Upper lobe of left lung (tissue), 4 donors: ENCODE data around the gene COG5.

Experiments used
- EP300 ChIP-seq, 4 donors: sonication (generic); formaldehyde crosslinking; IDR thresholded peaks; one replicate each; pipeline ENCODE4 v1.5.1; 2017; ENCODE audit warnings: antibody characterized with exemption in 4 of 4, control low read depth in 2 of 4
- POLR2A ChIP-seq, 4 donors: fragments of 450-650 bp; IDR thresholded peaks; one replicate each; pipeline ENCODE4 v1.5.1; 2016 to 2017; ENCODE audit warnings: antibody characterized with exemption in 4 of 4, mild to moderate bottlenecking in 2 of 4
- POLR2AphosphoS5 ChIP-seq, 2 donors: sonication (generic); formaldehyde crosslinking; IDR thresholded peaks; one replicate each; pipeline ENCODE4 v1.5.1; 2017; ENCODE audit warnings: antibody characterized with exemption in 2 of 2
- TF ChIP-seq, protein P1 (sequence below), 6 experiments: fragments of 450-650 bp in 4 of 6; fragments of 200-600 bp in 2 of 6; sonication (generic) in 2 of 6; IDR thresholded peaks; one replicate each; pipeline ENCODE4 v1.5.1; 2016 to 2019; ENCODE audit warnings: antibody characterized with exemption in 6 of 6

DNA sequence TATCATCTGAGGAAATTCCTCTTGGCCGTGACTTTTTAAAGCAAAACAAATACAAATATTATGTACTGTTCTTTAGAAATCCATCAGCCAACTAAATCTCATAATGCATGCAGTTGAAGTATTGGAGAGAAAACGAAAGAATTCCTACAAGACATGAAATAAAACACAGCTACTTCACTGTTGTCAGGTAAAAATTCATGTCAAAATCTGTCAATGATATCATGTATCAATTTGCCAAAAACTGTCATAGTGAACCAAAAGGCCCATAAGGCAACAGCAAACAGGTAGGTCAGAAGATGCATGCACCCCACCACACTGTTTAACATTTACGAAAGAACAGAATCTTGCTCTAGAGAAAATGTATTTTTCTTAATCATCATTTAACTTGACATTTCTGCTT is 91.6 kb downstream of the COG5 start:
- TF ChIP-seq POLR2A (IDR thresholded peaks at IDR 0.05) (no peak), EP300 (IDR thresholded peaks at IDR 0.05) (no peak), POLR2AphosphoS5 (IDR thresholded peaks at IDR 0.05) (no peak)
- TF ChIP-seq, protein P1, sequence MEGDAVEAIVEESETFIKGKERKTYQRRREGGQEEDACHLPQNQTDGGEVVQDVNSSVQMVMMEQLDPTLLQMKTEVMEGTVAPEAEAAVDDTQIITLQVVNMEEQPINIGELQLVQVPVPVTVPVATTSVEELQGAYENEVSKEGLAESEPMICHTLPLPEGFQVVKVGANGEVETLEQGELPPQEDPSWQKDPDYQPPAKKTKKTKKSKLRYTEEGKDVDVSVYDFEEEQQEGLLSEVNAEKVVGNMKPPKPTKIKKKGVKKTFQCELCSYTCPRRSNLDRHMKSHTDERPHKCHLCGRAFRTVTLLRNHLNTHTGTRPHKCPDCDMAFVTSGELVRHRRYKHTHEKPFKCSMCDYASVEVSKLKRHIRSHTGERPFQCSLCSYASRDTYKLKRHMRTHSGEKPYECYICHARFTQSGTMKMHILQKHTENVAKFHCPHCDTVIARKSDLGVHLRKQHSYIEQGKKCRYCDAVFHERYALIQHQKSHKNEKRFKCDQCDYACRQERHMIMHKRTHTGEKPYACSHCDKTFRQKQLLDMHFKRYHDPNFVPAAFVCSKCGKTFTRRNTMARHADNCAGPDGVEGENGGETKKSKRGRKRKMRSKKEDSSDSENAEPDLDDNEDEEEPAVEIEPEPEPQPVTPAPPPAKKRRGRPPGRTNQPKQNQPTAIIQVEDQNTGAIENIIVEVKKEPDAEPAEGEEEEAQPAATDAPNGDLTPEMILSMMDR (IDR thresholded peaks at IDR 0.05): no peak
